GM12892 (cell line): ENCODE results near the gene CIP2A.
A peak's percentile ranks its signal among the peaks of the same experiment; 100 is the strongest.

Source experiments
- DNase-seq: peaks from one replicate; pipeline ENCODE4 v3.0.0; 2011; ENCODE audit not compliant: insufficient read length
- FAIRE-seq: peaks from 2 replicates; lab custom pipeline; 2011; peaks lifted over from hg19 to GRCh38; lab: Jason Lieb, UNC
- POLR2A ChIP-seq: IDR thresholded peaks from 2 replicates; pipeline ENCODE4 v1.6.1; 2011; ENCODE audit warnings: low read depth, low read length, control low read depth
- POLR2AphosphoS5 ChIP-seq: IDR thresholded peaks from 2 replicates; pipeline ENCODE4 v1.6.1; 2011; ENCODE audit warnings: low read depth, low read length, control low read depth
- TAF1 ChIP-seq: IDR thresholded peaks from 2 replicates; pipeline ENCODE4 v1.6.1; 2011; ENCODE audit warnings: low read depth, mild to moderate bottlenecking, control low read depth, low read length, borderline replicate concordance

CIP2A gene

GRCh38 chr3:108555966-108556581 is 33.2 kb downstream of the CIP2A start:
- FAIRE-seq (no peak), DNase-seq (no peak)
- TF ChIP-seq TAF1 (no peak), POLR2AphosphoS5 (no peak), POLR2A (no peak)

DNA sequence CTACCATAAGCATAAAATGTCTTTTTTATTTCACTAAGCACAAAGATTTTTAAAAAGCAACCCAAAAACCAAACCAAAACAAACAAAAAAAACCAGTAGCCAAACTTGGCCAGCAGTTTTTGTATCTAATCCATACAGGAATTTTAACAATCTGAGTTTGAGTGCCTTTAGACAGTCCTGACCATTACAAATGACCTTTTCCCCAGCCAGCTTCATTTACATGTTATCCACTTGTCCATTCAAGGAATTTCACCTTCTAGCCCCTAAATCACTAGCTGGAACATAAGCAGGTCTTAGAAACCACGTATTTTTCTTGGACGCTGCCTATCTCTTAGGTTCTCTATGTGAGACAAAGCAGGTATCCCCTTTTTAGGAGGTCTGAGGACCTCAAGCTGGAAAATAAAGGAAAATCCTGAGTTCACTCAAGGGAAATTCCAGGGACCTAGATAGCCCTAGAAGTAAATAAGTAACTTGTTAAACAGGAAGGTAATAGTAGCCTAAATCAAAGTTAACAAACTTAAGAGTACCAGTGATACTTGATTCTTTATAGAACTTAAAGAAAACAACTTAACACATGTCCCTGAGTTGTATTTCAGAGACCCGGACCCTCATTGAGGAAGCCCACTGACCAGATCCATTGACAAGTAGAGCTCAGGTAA is 34.2 kb downstream of the CIP2A start:
- TF ChIP-seq POLR2A = no peak
- TF ChIP-seq TAF1 = no peak
- no peak for TF ChIP-seq POLR2AphosphoS5
- no peak for FAIRE-seq
- no peak for DNase-seq

DNA sequence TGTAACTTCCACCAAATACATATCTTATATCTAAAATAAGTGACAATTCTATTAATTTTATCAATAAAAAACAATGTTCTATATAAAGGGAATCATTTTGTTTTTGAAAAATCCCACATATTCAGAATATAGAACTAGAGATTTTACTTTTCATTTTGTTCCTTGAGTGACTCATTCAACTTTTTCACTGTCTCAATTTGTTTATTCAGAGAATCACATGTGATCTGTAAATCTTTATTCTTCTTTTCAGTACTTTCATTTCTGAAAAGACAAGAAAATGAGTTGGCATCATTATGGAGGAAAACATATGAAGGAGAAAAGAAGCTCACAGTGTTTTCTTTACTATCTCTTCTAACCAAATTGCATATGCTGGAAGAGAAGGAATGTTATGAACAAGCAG is 35.0 kb downstream of the CIP2A start:
- FAIRE-seq = peak; percentile 21
- no peak for DNase-seq
- no peak for TF ChIP-seq POLR2A
- no peak for TF ChIP-seq POLR2AphosphoS5
- no peak for TF ChIP-seq TAF1

DNA sequence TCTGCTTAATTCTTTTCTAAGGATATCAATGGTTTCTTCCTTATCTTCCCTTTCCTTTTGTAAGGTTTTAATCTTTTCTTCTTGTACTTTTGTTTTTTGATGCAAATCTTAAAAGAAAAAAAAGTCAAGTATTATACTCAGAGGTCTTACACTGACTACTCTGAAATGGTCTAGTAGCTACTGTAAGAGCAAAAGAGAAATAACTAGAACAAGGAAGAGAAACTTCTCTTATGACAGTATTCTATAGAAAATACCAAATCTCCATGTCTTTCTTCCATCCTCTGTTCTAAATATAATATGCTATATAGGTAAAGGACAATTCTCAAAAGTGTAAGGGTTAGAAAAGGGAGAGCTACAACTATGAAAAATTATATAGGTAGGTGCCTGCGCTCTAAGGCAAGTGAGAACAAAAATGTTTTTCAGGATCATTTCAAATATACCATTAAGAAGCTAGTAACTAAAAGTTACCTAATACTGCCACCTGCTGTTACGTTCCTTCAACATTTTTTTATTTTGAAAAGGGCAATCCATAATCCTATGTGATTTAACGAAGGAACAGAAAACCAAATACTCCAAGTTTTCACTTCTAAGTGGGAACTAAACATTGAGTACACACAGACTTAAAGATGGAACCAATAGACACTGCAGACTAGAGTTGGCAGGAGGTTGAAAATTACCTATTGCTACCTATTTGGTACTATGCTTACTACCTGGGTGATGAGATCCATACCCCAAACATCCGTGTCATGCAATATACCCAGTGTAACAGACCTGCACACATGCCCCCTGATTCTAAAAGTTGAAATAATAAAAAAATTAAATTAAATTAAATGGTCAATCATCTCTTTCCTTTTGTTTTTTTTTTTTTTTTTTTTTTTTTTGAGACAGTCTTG is 36.7 kb downstream of the CIP2A start:
- TF ChIP-seq POLR2A = no peak
- TF ChIP-seq POLR2AphosphoS5 = no peak
- TF ChIP-seq TAF1 = no peak
- DNase-seq (no peak), FAIRE-seq (peak; percentile 76)

DNA sequence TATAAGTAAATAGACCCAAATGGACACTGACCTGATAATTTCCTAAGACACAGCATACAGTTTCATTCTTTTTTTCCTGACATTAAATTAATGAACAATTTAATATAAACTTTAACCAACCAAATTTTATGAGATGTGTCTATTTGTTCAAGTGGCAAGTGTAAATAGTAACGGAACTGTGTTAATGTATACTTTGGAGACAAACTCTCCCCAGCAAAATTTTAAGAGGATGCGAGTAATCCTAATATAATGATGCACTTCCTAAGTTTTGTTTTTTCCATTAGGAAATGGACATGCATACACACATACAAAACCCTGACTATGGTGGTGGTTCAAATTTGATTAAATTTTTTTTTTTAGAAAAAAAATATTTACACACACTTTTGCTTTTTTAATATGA is 40.4 kb downstream of the CIP2A start:
- DNase-seq = no peak
- TF ChIP-seq POLR2AphosphoS5 = no peak
- FAIRE-seq = peak; percentile 17

- DNase-seq = no peak
- FAIRE-seq = no peak
- TF ChIP-seq POLR2A (no peak), POLR2AphosphoS5 (no peak), TAF1 (no peak)
Measured at GRCh38 chr3:108548304-108548703, 40.9 kb downstream of the CIP2A start.

DNA sequence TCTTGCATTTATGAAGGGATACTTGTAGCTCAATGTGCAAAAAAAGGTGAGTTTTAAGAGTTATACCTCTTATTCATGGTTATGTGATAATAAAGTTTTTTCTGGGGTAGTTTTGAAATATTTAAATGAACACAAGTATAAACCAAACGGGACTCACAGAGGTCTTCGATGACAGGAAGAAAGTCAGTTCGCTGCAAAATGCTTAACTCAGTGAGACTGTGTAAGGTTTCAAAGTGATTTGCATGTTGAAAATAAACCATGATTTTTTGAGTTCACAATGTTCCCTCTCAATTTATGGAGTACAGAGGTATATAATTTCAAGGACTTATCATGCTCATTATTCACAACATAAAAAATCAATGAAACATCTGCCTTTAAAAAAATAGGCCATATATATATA is 42.5 kb downstream of the CIP2A start:
- no peak for TF ChIP-seq POLR2AphosphoS5
- TF ChIP-seq TAF1 = no peak
- TF ChIP-seq POLR2A = no peak
- FAIRE-seq = no peak
- DNase-seq = no peak

DNA sequence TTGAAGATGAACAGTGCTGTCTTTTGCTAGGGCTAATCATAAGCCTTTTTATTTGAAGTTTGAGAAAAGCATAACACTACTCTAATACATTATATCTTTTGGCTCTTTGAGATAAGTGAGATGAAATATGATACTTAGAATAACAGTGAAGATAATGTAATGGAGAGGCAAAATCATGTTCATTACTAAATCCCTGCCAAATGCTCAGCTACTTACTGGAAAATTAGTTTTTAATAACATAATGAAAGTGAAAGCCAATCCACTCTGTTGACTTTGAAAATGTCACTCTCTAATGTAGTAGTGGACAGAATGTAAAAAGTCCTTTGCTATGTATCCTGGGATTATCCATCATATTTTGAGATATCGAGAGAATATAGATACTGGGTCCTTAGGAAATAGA is 43.0 kb downstream of the CIP2A start:
- FAIRE-seq (no peak), DNase-seq (no peak)
- TF ChIP-seq POLR2AphosphoS5 = no peak
- no peak for TF ChIP-seq TAF1
- no peak for TF ChIP-seq POLR2A

- TF ChIP-seq POLR2A (no peak), POLR2AphosphoS5 (no peak), TAF1 (no peak)
- DNase-seq (no peak), FAIRE-seq (no peak)
Measured at GRCh38 chr3:108538083-108538482, 51.2 kb downstream of the CIP2A start.

GRCh38 chr3:108528459-108529252 is 60.6 kb downstream of the CIP2A start:
- DNase-seq (peak; percentile 1), FAIRE-seq (peak; percentile 76)
- TF ChIP-seq POLR2AphosphoS5 (no peak), TAF1 (no peak), POLR2A (no peak)

DNA sequence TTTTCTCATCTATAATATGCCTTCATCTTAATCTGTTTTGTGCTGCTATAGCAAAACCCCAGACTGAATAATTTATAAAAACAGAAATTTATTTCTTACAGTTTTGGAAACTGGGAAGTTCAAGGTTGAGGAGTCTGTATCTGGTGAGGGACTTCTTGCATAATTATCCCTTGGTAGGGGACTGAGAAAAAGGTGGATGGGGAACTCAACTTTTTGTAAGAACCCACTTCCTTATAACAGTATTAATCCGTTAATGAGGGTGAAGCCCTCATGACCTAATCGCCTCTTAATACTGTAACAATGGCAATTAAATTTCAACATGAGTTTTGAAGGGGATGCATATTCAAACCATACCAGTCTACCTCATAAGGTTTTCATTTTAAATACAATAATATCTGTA is 61.4 kb downstream of the CIP2A start:
- DNase-seq = no peak
- TF ChIP-seq TAF1 (no peak), POLR2AphosphoS5 (no peak), POLR2A (no peak)
- no peak for FAIRE-seq

- no peak for FAIRE-seq
- no peak for TF ChIP-seq POLR2A
- no peak for TF ChIP-seq TAF1
- DNase-seq = no peak
Measured at GRCh38 chr3:108527109-108527508, 62.1 kb downstream of the CIP2A start.
